Liver (tissue), 3 donors: ENCODE data around the gene LRRC63.

Experiments
- JUND ChIP-seq, 2 donors: IDR thresholded peaks; 2 replicates each; pipeline ENCODE4 v1.6.1; 2016; ENCODE audit warnings: antibody characterized with exemption in 2 of 2
- RAD21 ChIP-seq, 2 donors: IDR thresholded peaks; 2 replicates each; pipeline ENCODE4 v1.6.1; 2016; ENCODE audit warnings: antibody characterized with exemption in 2 of 2, mild to moderate bottlenecking in 2 of 2
- YY1 ChIP-seq: IDR thresholded peaks from 2 replicates; pipeline ENCODE4 v1.6.1; 2016; ENCODE audit warnings: antibody characterized with exemption, mild to moderate bottlenecking
- TF ChIP-seq, protein P1 (sequence below): IDR thresholded peaks from 2 replicates; pipeline ENCODE4 v1.6.1; 2016; ENCODE audit warnings: antibody characterized with exemption, mild to moderate bottlenecking
- TF ChIP-seq, protein P2 (sequence below): IDR thresholded peaks from 2 replicates; pipeline ENCODE4 v1.6.1; 2016; ENCODE audit warnings: antibody characterized with exemption
- TF ChIP-seq, protein P3 (sequence below): fragments of 150-350 bp; IDR thresholded peaks from 2 replicates; pipeline ENCODE4 v1.5.1; 2017; ENCODE audit warnings: improper control_type of control experiment, low read depth, low read length; ENCODE audit not compliant: missing input control
- donor health status: healthy.
- donor health status: healthy.

DNA sequence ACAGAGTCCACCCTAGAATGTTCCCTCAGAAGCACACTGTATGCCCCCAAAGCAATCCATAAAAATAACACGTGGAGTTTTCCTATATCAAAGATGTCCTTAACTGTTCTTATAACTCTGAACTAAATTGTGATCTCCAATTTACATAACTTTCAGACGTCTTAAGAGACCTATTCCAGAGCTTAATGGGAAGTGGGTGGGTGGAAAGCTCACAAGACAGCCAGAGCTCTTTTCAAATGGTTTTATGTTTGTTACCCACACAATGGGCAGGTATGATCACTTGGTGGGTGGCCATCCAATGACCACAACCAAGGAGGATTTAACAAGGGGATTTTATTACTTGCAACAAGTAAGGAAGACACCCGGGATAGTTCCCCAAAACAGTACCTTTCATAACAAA is 81.7 kb downstream of the LRRC63 start:
- no peak for TF ChIP-seq YY1
- no peak for TF ChIP-seq RAD21 (IDR thresholded peaks at IDR 0.05)
- TF ChIP-seq, protein P1, sequence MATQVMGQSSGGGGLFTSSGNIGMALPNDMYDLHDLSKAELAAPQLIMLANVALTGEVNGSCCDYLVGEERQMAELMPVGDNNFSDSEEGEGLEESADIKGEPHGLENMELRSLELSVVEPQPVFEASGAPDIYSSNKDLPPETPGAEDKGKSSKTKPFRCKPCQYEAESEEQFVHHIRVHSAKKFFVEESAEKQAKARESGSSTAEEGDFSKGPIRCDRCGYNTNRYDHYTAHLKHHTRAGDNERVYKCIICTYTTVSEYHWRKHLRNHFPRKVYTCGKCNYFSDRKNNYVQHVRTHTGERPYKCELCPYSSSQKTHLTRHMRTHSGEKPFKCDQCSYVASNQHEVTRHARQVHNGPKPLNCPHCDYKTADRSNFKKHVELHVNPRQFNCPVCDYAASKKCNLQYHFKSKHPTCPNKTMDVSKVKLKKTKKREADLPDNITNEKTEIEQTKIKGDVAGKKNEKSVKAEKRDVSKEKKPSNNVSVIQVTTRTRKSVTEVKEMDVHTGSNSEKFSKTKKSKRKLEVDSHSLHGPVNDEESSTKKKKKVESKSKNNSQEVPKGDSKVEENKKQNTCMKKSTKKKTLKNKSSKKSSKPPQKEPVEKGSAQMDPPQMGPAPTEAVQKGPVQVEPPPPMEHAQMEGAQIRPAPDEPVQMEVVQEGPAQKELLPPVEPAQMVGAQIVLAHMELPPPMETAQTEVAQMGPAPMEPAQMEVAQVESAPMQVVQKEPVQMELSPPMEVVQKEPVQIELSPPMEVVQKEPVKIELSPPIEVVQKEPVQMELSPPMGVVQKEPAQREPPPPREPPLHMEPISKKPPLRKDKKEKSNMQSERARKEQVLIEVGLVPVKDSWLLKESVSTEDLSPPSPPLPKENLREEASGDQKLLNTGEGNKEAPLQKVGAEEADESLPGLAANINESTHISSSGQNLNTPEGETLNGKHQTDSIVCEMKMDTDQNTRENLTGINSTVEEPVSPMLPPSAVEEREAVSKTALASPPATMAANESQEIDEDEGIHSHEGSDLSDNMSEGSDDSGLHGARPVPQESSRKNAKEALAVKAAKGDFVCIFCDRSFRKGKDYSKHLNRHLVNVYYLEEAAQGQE: no peak
- TF ChIP-seq, protein P2, sequence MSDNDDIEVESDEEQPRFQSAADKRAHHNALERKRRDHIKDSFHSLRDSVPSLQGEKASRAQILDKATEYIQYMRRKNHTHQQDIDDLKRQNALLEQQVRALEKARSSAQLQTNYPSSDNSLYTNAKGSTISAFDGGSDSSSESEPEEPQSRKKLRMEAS: no peak
- TF ChIP-seq JUND (IDR thresholded peaks at IDR 0.05): no peak
- TF ChIP-seq, protein P3, sequence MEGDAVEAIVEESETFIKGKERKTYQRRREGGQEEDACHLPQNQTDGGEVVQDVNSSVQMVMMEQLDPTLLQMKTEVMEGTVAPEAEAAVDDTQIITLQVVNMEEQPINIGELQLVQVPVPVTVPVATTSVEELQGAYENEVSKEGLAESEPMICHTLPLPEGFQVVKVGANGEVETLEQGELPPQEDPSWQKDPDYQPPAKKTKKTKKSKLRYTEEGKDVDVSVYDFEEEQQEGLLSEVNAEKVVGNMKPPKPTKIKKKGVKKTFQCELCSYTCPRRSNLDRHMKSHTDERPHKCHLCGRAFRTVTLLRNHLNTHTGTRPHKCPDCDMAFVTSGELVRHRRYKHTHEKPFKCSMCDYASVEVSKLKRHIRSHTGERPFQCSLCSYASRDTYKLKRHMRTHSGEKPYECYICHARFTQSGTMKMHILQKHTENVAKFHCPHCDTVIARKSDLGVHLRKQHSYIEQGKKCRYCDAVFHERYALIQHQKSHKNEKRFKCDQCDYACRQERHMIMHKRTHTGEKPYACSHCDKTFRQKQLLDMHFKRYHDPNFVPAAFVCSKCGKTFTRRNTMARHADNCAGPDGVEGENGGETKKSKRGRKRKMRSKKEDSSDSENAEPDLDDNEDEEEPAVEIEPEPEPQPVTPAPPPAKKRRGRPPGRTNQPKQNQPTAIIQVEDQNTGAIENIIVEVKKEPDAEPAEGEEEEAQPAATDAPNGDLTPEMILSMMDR: no peak
